Right atrium auricular region (tissue), 2 donors: ENCODE measurements around the gene ROPN1L. TPM values are rescaled to one million over a fixed set of nuclear protein-coding genes. Genes with fewer than 3 reads are reported as not detected.

Experiments
- DNase-seq: peaks from one replicate; pipeline ENCODE4 v3.0.0-alpha.2; 2019; ENCODE audit warnings: low spot score
- H3K27ac ChIP-seq, 2 donors: fragments of 200-600 bp; sonication (generic); 1 replicate in 1 of 2; 2 replicates in 1 of 2; pipeline ENCODE4 v1.5.1; 2016 to 2019
- H3K27me3 ChIP-seq, 2 donors: fragments of 200-600 bp; sonication (generic); one replicate each; pipeline versions ENCODE4 v1.5.1 to v1.6.0; 2017 to 2019
- H3K36me3 ChIP-seq: fragments of 200-600 bp; sonication (generic); one replicate; pipeline ENCODE4 v1.5.1; 2016
- H3K4me1 ChIP-seq, 2 donors: fragments of 200-600 bp; sonication (generic); one replicate each; pipeline versions ENCODE4 v1.5.1 to v1.6.0; 2017 to 2019
- H3K4me3 ChIP-seq, 2 donors: fragments of 200-600 bp; sonication (generic); 1 replicate in 1 of 2; 2 replicates in 1 of 2; pipeline ENCODE4 v1.5.1; 2017 to 2019; ENCODE audit warnings: mild to moderate bottlenecking in 1 of 2, moderate library complexity in 1 of 2
- H3K9me3 ChIP-seq, 2 donors: fragments of 200-600 bp; sonication (generic); one replicate each; pipeline ENCODE4 v1.5.1; 2019
- CTCF ChIP-seq, 2 donors: fragments of 200-600 bp; sonication (generic); IDR thresholded peaks; one replicate each; pipeline ENCODE4 v1.5.1; 2019; ENCODE audit warnings: antibody characterized with exemption in 2 of 2
- total RNA-seq, 2 donors: library from RNA; depleted of rRNA; stranded (reverse); fragments of >200 nt; gene quantifications; one replicate each; pipeline ENCODE4 v1.1.0, GENCODE V29; 2016

The ROPN1L gene
- total RNA-seq, 2 donors from 2014 or later: 2.2 TPM; not detected in 1

DNA sequence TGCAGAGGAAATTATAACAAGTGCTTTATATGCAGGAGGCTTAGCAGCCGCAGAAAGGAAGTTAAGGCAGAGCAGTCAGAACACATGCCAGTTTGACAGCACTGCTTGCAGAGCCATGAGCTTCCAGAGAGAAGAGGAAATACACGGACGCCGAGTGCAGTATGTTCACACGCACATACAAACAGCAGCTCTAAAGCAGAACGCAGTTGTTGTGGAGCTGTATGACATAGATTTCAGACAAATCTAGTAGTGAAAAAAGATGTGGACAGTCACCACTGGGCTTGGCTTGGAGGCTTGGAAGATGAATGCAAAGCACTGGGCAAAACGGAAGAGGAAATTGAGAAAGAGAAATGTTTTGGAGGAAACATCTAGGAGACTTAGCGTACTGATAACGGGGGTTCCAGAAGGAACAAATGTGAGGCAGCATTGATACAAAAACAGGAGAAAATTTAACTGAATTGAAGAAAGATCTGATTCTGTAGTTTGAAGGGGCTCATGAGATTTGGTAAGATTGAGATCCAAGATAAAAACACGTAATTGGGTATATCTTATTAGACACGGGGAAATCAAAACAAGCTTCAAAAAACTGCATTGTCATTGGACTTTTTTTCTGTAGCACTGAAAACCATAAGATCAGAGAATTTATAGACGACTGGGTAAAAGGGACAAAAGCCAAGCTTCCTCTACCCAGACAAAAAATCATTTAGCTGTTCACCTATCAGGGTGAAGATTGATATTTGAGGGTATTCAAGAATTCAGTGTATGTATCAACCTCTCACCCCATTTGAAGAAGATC, 19.6 kb upstream of the ROPN1L start:
- no peak for DNase-seq
- Histone ChIP-seq H3K27me3 (no peaks in the 10 kb centered on the region), H3K4me3 (no peak overlapping the region), H3K27ac (no peak overlapping the region), H3K9me3 (no peaks in the 10 kb centered on the region), H3K36me3 (peaks cover 78% of the 10 kb centered on the region), H3K4me1 (peaks cover 0 to 17% of the 10 kb centered on the region in 2 donors)
- no peak for TF ChIP-seq CTCF (IDR thresholded peaks at IDR 0.05)

DNA sequence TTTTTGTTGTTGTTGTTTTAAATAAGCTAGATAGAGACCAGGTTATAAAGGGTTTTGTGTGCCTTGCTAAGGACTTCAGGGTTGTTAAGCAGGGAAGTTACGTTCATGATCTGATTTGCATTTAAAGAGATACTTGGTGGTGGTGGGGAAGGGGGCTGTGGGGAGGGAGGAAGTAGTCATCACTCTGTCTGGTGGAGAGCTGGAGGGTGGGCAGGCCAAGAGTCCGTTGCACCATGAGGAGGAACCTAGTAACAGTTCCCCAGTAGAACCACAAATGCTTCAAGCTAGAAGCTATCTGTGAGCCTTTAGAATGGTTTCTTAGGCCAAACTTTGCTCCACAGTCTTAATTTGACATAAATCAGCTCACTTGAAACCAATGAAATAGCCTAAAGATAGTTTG, 18.7 kb upstream of the ROPN1L start:
- Histone ChIP-seq H3K4me3 (no peak overlapping the region), H3K27ac (no peak overlapping the region), H3K4me1 (peaks cover 0 to 17% of the 10 kb centered on the region in 2 donors), H3K27me3 (no peaks in the 10 kb centered on the region), H3K36me3 (peaks cover 79% of the 10 kb centered on the region), H3K9me3 (no peaks in the 10 kb centered on the region)
- no peak for DNase-seq
- TF ChIP-seq CTCF (IDR thresholded peaks at IDR 0.05): no peak

- H3K4me3 ChIP-seq: no peak overlapping the region
- no peaks in the 10 kb centered on the region for H3K27me3 ChIP-seq
- peaks cover 0 to 17% of the 10 kb centered on the region in 2 donors for H3K4me1 ChIP-seq
- TF ChIP-seq CTCF (IDR thresholded peaks at IDR 0.05): peak; percentile 32 to 69
- H3K27ac ChIP-seq: no peak overlapping the region
- no peak for DNase-seq
- peaks cover 71% of the 10 kb centered on the region for H3K36me3 ChIP-seq
- H3K9me3 ChIP-seq: no peaks in the 10 kb centered on the region
Observed at GRCh38 chr5:10424124-10424731, 17.5 kb upstream of the ROPN1L start.

GRCh38 chr5:10427201-10427600, 14.5 kb upstream of the ROPN1L start:
- TF ChIP-seq CTCF (IDR thresholded peaks at IDR 0.05): no peak
- Histone ChIP-seq H3K4me1 (no peaks in the 10 kb centered on the region), H3K27me3 (no peaks in the 10 kb centered on the region), H3K27ac (no peak overlapping the region), H3K9me3 (no peaks in the 10 kb centered on the region), H3K36me3 (peaks cover 73% of the 10 kb centered on the region), H3K4me3 (no peak overlapping the region)
- no peak for DNase-seq

- DNase-seq: no peak
- TF ChIP-seq CTCF (IDR thresholded peaks at IDR 0.05): no peak
- H3K36me3 ChIP-seq: peaks cover 80% of the 10 kb centered on the region
- no peak overlapping the region for H3K4me3 ChIP-seq
- no peaks in the 10 kb centered on the region for H3K4me1 ChIP-seq
- H3K27me3 ChIP-seq: no peaks in the 10 kb centered on the region
- H3K9me3 ChIP-seq: no peaks in the 10 kb centered on the region
- no peak overlapping the region for H3K27ac ChIP-seq
Observed at GRCh38 chr5:10427978-10428377, 13.7 kb upstream of the ROPN1L start.
